ENCODE results near the gene LMF1. TPM values are rescaled to one million over a fixed set of nuclear protein-coding genes. Genes with fewer than 3 reads are reported as not detected.

LMF1 gene
- total and polyA plus RNA-seq, 2 of the 13 experiments (the other 11 are each of a cell fraction or from before 2014, with no cell fraction given): 6.8 to 8.5 TPM

GRCh38 chr16:833411-833810 lies 137.4 kb downstream of the LMF1 start:
- no peak overlapping the region for H3K27ac ChIP-seq (ENCODE audit: extremely low read length, insufficient read depth, low read length)
- no peak overlapping the region for H3K9ac ChIP-seq (ENCODE audit: insufficient read depth, low read depth, low read length)
- H4K20me1 ChIP-seq (ENCODE audit: insufficient read depth, low read length): no peaks in the 10 kb centered on the region
- 10% methylated on average over 7 of the region's 14 CpGs for WGBS (ENCODE audit: low lambda C conversion rate)
- BruUV-seq (replicated peaks): no TSS peak
- no peak for DNase-seq (ENCODE audit: low spot score)
- H3K36me3 ChIP-seq (replicated peaks in 1 of 2; ENCODE audit: control insufficient read depth in 1 of 2, insufficient read depth in 2 of 2, low read length in 2 of 2): no peaks in the 10 kb centered on the region
- TF ChIP-seq ZNF598 (CRISPR knock-in tag; IDR thresholded peaks at IDR 0.05; ENCODE audit: borderline replicate concordance) (no peak), HBP1 (CRISPR knock-in tag; IDR thresholded peaks at IDR 0.05; ENCODE audit: low read depth) (no peak), ZNF446 (CRISPR knock-in tag; IDR thresholded peaks at IDR 0.05) (no peak), ZNF343 (CRISPR knock-in tag; IDR thresholded peaks at IDR 0.05) (no peak), NFE2 (CRISPR knock-in tag; IDR thresholded peaks at IDR 0.05) (no peak), ZC3H13 (CRISPR knock-in tag; IDR thresholded peaks at IDR 0.05) (no peak), ZSCAN20 (CRISPR knock-in tag; IDR thresholded peaks at IDR 0.05; ENCODE audit: borderline replicate concordance) (no peak), ZFP91 (CRISPR knock-in tag; IDR thresholded peaks at IDR 0.05; ENCODE audit: borderline replicate concordance) (no peak), ZBTB7A (CRISPR knock-in tag; IDR thresholded peaks at IDR 0.05) (no peak), LRRFIP1 (CRISPR knock-in tag; conservative IDR thresholded peaks at IDR 0.05) (no peak), POLR2AphosphoS2 (IDR thresholded peaks at IDR 0.05; ENCODE audit: low read depth, low read length) (no peak), ZBTB43 (CRISPR knock-in tag; conservative IDR thresholded peaks at IDR 0.05) (no peak), PRDM10 (CRISPR knock-in tag; IDR thresholded peaks at IDR 0.05; ENCODE audit: low read depth) (no peak)
- H3K4me1 ChIP-seq (ENCODE audit: insufficient read depth, low read length): no peaks in the 10 kb centered on the region
- POLR2A ChIA-PET: no interaction called here
- H3K27me3 ChIP-seq (ENCODE audit: control insufficient read depth in 1 of 2, insufficient read depth in 2 of 2, low read length in 2 of 2): peaks cover 18 to 62% of the 10 kb centered on the region in 2 experiments
- no peak overlapping the region for H2AFZ ChIP-seq (ENCODE audit: low read length)
- in situ Hi-C loops (cut with HindIII; ENCODE audit: extremely low pct_ligation_motif_present, low pct_unique_long_range_greater_than_20kb) (loop anchor here (10.0 kb wide), 1 partner anchor 61 kb away; no protein-coding TSS in a partner anchor), intact Hi-C loops (cut with micrococcal nuclease; ENCODE audit: unreplicated experiment) (no loop called here)
- H3K9me3 ChIP-seq (ENCODE audit: low read length): peaks cover 16% of the 10 kb centered on the region
- H3K4me2 ChIP-seq (ENCODE audit: low read depth, low read length): no peak overlapping the region
- no peak overlapping the region for H3K4me3 ChIP-seq (replicated peaks in 1 of 3; ENCODE audit: insufficient read depth in 1 of 3, low read depth in 2 of 3, low read length in 3 of 3)
- ATAC-seq: no peak
- CTCF ChIA-PET (ENCODE audit: low intra/inter-chr PET ratio, low total read pairs): no interaction called here
- no peaks in the 10 kb centered on the region for H3K79me2 ChIP-seq (ENCODE audit: insufficient read depth, low read length)
- FAIRE-seq: no peak

Data from HepG2 (cell line).